ENCODE data around the gene LRRC15. TPM values are rescaled to one million over a fixed set of nuclear protein-coding genes. Genes with fewer than 3 reads are reported as not detected.

Gene LRRC15
- total RNA-seq, 2 donors from 2014 or later: 1.1 TPM; not detected in 1

DNA sequence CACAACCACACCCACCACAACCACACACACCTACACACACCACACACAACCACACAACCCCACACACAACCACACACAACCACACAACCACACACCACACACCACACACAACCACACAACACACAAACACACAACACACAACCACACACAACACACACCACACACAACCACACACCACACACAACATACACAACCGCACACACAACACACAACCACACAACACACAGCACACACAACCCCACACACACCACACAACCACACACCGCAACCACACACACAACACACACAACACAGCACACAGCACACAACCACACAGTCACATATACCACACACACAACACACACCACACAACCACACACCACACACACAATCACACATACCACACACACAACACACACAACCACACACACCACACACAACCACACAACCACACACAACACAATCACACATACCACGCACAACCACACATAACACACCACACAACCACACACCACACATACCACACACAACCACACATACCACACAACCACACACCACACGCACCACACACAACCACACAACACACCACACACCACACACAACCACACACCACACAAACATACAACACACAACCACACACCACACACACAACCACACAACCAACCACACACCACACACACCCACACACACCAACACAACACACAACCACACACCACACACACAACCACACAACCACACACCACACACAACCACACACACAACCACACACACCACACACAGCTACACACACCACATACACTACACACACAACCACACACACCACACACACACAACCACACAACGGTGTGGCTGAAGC, 42.1 kb downstream of the LRRC15 start:
- Histone ChIP-seq H3K4me3 (no peak overlapping the region), H3K36me3 (no peaks in the 10 kb centered on the region), H3K4me1 (replicated peaks) (peaks cover 5% of the 10 kb centered on the region), H3K27ac (no peak overlapping the region), H3K9me3 (no peaks in the 10 kb centered on the region), H3K27me3 (replicated peaks; ENCODE audit: insufficient read depth) (no peaks in the 10 kb centered on the region)
- DNase-seq (ENCODE audit: low spot score): no peak
- intact Hi-C loops (cut with DNase I): no loop called here
- 86% methylated on average over 5 of the region's 5 CpGs for WGBS
- TF ChIP-seq, protein P1, sequence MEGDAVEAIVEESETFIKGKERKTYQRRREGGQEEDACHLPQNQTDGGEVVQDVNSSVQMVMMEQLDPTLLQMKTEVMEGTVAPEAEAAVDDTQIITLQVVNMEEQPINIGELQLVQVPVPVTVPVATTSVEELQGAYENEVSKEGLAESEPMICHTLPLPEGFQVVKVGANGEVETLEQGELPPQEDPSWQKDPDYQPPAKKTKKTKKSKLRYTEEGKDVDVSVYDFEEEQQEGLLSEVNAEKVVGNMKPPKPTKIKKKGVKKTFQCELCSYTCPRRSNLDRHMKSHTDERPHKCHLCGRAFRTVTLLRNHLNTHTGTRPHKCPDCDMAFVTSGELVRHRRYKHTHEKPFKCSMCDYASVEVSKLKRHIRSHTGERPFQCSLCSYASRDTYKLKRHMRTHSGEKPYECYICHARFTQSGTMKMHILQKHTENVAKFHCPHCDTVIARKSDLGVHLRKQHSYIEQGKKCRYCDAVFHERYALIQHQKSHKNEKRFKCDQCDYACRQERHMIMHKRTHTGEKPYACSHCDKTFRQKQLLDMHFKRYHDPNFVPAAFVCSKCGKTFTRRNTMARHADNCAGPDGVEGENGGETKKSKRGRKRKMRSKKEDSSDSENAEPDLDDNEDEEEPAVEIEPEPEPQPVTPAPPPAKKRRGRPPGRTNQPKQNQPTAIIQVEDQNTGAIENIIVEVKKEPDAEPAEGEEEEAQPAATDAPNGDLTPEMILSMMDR (IDR thresholded peaks at IDR 0.05): no peak
- no peak for TF ChIP-seq POLR2A (IDR thresholded peaks at IDR 0.05)
- no peak for TF ChIP-seq POLR2AphosphoS5 (IDR thresholded peaks at IDR 0.05)

- Histone ChIP-seq H3K9me3 (no peaks in the 10 kb centered on the region), H3K27ac (no peak overlapping the region), H3K4me1 (replicated peaks) (peaks cover 5% of the 10 kb centered on the region), H3K27me3 (replicated peaks; ENCODE audit: insufficient read depth) (no peaks in the 10 kb centered on the region), H3K36me3 (no peaks in the 10 kb centered on the region), H3K4me3 (no peak overlapping the region)
- no peak for DNase-seq (ENCODE audit: low spot score)
- WGBS: 95% methylated on average over 2 of the region's 2 CpGs
- TF ChIP-seq, protein P1 (IDR thresholded peaks at IDR 0.05): no peak
- TF ChIP-seq POLR2A (IDR thresholded peaks at IDR 0.05): no peak
- TF ChIP-seq POLR2AphosphoS5 (IDR thresholded peaks at IDR 0.05): no peak
- intact Hi-C loops (cut with DNase I): no loop called here
Observed at GRCh38 chr3:194326968-194327217, 42.6 kb downstream of the LRRC15 start.

- TF ChIP-seq POLR2A (IDR thresholded peaks at IDR 0.05) (no peak), POLR2AphosphoS5 (IDR thresholded peaks at IDR 0.05) (no peak)
- TF ChIP-seq, protein P1 (IDR thresholded peaks at IDR 0.05): no peak
- Histone ChIP-seq H3K9me3 (no peaks in the 10 kb centered on the region), H3K27me3 (replicated peaks; ENCODE audit: insufficient read depth) (no peaks in the 10 kb centered on the region), H3K36me3 (no peaks in the 10 kb centered on the region), H3K4me1 (replicated peaks) (peaks cover 5% of the 10 kb centered on the region), H3K4me3 (no peak overlapping the region), H3K27ac (no peak overlapping the region)
- 68% methylated on average over 15 of the region's 15 CpGs for whole genome bisulfite sequencing
- DNase-seq (ENCODE audit: low spot score): no peak
- intact Hi-C loops (cut with DNase I): no loop called here
Observed at GRCh38 chr3:194326192-194326967, 43.2 kb downstream of the LRRC15 start.

DNA sequence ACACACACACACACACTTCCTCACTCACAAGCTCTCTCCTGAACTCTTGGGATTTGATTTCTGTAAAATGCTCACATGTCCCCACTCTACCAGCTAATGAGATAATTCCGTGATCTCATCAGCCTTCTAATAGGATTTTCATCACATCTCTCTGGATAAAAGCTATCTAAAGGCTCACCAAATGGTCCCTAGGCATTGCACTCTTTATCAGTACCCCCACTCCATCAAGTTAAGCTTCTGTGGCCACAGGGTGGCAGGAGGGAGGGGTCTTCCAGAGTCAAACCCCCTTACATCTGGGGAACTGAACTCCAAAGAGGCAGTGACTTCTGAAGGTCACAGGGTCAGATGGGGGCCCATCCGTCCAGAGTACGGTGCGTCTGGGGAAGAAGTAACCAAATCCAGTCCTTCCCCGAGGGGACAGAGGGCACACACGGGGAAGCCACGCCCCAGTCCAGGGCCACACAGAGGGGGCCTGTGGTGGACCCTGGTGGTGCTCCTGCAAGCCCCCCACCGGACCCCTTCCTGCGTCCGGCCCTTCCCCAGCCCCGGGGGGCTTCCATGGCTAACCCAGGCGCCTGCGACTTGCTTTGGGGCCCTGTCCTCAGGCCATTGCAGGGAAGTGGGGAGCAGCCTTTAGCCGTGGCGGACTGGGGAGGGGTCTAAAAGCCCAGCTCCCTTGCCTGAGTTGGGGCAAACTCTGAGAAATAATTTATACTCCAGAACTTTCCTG, 44.0 kb downstream of the LRRC15 start:
- TF ChIP-seq, protein P1 (IDR thresholded peaks at IDR 0.05): no peak
- TF ChIP-seq POLR2AphosphoS5 (IDR thresholded peaks at IDR 0.05) (no peak), POLR2A (IDR thresholded peaks at IDR 0.05) (no peak)
- no peaks in the 10 kb centered on the region for H3K27me3 ChIP-seq (replicated peaks; ENCODE audit: insufficient read depth)
- H3K4me3 ChIP-seq: no peak overlapping the region
- H3K27ac ChIP-seq: no peak overlapping the region
- no peaks in the 10 kb centered on the region for H3K4me1 ChIP-seq (replicated peaks)
- H3K9me3 ChIP-seq: no peaks in the 10 kb centered on the region
- intact Hi-C loops (cut with DNase I): no loop called here
- DNase-seq (ENCODE audit: low spot score): no peak
- WGBS: 79% methylated on average over 15 of the region's 15 CpGs
- H3K36me3 ChIP-seq: no peaks in the 10 kb centered on the region
